GM19324 (cell line): ENCODE results near the gene BRD7.

Experiments used
- ATAC-seq: cut with Tn5 transposase; IDR thresholded peaks from one replicate; pipeline ENCODE4 v1.9.1; 2021; ENCODE audit warnings: mild to moderate bottlenecking, moderate library complexity; ENCODE audit not compliant: unreplicated experiment, low FRiP score

The BRD7 gene

DNA sequence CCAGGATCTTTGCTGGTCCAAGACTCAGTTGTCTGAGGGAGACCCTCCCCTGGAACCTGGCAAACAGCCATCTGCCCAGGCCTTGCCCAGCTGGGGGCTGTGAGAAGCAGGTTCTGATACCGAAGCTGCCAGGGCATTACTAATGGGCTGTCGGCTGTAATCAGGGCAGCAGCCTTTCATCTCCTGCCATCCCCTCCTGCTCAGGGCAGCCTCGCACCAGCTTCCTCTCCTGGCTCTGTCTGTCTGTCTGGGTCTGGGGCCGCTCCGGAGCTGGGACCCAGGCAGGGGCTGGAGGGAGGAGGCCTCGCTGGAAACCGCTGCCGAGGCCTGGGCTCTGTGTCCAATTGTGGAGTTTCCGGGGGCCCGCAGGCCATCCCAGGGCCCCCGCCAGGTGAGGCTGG is 21.6 kb upstream of the BRD7 start:
- no peak for ATAC-seq

DNA sequence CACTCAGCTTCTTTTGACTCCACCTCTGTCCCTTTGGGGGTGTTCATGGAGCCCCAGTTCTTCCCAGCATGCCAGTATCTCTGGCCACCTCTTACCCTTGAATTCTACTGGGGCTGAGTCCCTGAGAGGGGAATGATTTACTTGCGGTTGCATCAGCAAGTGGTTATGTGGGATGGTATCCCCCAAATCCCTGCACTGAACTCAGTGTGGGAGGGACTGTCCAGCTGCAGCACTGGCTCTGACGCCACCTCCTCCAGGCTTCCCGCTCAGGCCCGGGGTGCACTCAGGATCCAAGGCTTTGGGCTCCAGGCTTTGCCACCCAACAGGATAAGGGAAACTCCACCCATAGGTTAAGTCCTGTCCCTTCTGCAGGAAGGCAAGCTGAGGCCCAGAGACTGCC is 21.1 kb upstream of the BRD7 start:
- ATAC-seq, result no peak

DNA sequence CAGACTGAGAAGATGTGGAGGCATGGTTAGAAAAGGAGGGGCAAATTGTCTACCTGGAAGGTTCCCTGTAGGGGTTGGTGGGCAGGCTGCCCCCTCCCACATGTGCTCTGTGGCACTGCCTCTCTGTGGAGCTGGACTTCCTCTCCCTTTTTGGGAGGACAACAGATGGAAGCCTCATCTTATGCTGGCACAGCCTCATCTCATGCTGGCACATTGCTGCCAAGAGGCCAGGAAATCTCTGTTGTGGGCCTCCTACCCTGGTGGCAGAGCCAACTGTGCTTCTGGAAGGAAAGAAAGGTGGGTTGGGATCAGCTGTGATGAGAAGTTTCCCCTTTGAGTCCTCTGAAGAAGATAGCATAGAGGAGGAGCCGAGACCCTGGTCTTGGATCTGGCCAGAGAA is 19.7 kb upstream of the BRD7 start:
- no peak for ATAC-seq

DNA sequence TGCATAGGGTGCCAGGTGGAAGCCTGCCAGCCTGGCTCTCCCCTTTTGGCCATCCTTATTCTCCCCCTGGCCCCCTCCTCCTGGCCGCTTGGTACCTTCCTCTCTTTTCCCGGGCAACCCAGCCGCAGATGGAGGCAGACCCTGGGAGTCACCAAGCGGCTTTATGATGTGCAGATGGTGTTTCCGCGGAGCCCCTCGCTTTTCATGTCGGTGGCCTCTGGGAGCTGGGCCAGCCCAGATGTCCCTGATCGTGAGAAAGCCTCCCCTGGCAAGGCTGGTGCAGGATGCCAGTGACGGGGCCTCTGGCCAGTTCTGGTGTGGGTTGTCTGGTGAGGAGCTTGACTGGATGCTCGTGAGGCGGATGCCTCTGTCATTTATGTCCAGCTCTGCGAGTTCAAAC is 18.0 kb upstream of the BRD7 start:
- ATAC-seq, result no peak

DNA sequence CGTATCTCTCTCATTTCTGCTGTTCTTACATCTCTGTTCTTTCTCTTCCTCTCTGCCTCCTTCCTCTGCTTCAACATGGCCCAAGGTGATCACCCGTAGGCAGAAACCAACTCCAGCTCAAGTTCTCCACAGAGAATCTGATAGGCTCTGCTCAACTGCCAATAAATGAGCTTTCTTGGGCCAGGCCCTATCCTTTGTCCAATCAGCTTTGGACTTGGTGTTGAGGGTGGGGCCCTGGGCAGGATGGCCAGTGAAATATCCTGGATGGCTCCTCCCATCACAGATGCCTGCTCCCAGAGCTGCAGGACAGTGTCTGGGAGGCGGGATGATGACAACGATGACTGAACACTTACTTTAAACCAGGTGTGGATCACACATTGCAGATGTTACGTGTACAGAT is 17.4 kb upstream of the BRD7 start:
- no peak for ATAC-seq

DNA sequence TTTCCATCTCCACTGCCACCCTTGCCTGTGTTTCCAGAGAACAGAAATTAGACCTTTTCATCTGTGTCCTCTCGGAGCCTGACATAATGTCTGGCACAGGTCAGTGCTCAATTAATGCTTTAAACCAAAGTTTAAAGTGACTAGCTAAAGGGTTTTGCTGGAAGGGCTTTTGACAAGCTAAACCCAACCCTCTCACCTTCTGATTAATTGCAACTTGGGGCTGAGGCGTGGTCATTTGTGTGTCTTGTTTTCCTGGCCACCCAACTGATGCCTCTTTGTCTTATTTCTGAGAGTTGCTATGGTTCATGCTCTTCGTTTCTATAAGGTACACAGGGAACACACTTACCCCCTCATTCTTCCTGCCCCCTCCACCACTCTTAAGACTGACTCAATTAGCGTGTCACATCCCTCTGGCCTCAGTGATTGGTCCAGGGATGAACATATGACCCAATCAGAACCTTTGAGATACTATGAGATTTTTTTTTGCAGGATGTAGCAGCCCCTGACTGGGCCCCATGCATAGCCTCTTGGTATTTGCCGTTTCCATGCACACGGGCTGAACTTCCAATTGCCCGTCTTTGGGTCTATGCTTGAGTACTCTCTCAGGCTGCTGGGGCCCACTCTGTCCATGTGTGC is 15.8 kb upstream of the BRD7 start:
- ATAC-seq, result no peak

DNA sequence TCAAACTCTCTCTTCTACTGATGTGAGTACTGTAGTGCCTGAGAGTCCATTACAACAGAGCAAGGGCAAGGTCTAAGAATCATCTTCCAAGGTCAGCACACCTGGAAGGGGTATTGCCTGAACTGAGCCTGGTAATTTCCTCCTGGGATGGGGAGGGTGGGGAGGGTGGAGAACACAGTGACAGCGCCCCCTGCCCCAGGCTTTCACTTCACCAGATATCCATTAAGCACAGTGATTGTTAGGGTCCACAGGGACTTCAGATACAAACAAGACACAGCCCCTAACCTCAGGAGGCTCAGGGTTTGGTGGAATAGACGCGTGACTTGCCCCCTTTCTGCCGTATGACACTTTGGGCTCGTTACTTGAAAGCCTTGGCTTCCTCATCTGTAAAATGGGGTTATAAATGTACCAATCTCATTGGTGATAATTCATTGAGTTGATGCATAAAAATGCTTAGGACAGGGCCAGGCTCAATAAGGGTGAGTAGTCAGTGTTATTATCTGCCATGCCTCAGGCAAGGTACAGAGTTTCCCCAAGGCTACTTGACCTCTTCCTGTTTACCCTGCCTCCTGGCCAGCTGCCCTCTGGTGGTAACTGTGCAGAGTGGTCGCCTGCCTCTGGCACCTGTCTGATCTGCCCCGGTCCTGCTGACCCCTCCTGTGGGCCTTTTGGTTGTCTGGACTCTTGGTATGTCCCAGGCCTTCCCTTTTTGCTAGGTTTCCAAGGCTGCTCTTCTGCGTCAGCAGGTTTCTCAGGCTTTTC is 13.1 kb upstream of the BRD7 start:
- no peak for ATAC-seq

DNA sequence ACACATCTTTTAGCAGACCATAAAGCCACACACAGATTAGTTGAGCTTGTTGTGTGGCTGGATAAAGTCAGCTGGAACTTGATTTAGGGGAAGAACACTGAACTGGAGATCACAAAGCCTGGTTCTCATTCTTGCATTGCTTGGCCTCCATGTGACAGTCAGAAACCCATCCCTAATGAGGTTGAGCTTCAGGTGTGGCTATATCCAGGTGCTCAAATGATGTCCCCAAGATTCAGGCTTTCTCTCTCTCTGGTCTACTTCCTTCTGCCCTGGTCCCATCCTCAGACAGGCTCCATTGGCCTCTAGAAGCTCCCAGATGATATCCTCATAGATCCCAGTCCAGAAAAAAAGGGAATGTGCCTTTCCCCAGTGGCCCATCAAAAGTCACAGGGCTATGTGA is 9.6 kb upstream of the BRD7 start:
- ATAC-seq, result no peak

DNA sequence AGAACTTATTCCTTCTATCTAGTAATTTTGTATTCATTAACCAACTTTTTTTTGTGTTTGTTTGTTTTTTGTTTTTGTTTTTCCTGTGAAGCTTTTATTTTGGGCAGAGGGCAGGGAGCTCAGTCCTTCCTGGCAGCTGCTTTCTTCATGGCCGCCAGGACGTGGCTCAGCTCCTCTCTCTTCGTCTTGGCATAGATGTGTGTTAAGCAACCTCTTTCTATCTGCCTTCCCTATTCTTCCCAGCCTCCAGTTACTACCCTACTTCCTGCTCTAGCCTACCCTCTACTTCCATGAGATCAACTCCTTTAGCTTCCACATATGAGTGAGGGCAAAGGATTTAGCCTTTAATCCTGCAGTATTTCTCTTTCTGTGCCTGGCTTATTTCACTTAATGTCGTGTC is 8.2 kb upstream of the BRD7 start:
- no peak for ATAC-seq

DNA sequence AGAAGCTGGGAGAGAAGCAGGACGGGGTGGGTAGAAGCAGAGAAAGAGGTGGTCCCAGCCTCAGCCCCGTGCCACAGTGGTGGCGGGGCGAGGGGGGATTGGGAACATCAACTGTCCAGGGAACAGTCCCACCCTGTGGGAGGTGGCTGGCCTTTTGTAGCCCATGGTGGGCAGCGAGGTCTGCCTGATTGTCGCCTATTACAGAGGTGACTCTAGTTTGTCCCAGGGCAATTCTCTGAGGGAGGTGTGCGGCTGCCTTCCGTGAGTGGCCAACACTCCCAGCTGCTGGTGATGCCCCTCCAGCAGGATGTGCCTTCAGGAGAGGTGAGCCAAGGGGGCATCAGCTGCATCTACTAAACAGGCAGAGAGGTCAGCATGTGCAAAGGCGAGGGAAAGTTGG is 5.0 kb upstream of the BRD7 start:
- ATAC-seq, result no peak

DNA sequence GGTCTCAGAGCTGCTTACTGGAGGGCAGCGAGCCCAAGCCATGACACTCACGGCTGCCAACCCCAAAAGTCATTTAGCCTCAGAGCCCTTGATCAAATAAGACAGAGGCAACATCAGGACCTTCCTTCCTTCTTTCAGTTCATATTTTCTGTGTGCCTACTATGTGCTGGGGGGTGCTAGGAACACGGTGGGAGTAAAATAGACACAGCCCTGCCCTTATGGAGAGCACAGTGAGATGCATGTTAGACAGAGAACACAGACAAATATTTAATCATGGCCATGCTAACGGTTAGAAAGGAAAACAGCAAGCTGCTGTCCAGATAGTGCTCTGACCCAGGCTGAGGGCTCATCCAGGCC is 4.5 kb upstream of the BRD7 start:
- no peak for ATAC-seq

DNA sequence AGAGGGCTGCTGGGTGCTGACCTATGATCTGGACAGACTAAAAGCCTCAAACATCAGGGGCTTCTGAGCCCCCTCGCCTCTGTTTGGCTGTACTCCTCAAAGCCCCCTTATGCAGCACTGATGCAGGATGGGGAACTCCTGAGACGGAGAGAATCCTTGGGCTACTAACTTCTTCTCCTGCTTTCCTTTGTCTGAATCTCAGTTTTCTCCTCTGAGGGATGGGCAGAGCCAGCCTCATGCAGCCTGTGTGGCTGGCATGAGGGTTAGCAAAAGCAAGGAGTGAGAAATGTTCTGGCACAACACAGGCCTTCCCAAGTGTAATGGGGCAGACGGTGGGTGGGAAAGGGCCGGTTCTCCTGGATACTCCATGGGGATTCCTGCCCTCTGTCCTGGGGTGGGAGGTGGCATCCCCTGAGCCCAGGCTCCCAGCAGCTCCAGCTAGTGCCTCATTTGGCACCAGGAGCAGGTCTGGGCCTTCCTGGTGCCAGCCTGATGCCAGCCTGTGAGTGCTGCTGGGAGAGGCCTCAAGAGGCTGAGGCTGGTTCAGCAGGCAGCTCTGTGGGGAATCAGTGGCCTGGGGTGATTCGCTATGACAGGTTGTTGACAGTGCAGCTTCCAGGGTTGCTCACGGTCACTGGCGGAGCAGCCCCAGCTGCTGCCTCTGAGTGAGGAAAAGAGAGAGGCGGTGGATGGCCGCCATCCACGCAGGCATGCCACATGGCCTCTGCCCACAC is 4.0 kb upstream of the BRD7 start:
- ATAC-seq, result no peak

DNA sequence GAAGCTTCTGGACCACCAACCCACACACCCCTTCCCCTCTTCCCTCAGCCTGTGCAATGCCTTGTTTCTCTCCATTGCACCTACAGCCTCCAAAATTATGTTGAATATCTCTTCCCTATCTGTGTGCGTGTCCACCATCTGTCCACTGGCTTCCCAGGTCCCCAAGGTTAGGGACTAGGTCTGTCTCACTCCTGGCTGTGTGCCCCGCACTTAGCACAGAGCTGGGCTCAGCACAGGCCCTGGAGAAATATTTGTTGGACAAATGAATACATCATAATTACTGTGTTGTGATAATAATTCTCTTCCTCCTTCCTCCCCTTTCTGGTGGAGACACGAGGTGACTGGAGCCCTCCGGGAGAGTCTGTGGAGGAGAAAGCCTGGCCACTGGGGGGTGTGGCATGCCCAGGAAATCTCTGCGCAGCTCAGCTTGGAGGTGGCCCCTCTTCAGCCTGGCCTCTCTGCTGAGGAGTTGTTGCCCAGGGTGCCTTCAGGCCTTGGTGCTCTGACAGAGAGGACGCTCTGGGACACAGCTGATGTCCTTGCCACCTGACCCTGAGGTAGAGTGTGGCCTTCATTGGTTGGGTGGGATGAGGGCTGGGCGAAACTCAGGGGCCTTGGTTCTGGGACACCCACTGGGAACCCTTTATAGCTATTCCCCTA is 3.3 kb upstream of the BRD7 start:
- no peak for ATAC-seq

DNA sequence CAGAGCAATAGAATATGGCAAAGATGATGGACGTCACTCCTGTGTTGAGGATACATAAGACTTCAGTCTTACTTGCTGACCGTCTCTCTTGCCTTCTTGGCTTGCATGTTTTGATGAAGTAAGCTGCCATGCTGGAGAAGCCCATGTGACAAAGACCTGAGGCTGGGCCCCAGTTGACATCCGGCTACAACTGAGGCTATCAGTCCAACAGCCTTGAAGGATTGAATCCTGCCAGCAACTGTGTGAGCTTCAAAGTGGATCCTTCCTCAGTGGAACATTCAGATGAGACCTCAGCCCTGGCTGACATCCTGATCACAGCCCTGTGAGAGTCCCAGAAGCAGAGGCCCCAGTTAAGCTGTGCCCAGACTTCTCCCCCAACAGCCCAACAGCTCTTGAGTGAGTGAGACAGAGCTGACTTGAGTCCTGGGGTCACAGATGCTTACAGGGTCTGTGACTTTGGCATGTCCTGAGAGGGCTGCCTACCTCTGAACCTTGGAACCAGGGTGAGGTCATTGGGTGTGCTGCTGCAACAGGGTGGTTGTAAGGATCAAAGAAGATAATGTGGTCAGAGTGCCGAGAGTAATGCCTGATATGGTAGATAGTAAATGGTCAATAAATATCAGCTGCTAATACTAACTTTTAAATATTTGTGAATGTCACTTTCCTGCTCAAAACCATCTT is 2.4 kb upstream of the BRD7 start:
- no peak for ATAC-seq

DNA sequence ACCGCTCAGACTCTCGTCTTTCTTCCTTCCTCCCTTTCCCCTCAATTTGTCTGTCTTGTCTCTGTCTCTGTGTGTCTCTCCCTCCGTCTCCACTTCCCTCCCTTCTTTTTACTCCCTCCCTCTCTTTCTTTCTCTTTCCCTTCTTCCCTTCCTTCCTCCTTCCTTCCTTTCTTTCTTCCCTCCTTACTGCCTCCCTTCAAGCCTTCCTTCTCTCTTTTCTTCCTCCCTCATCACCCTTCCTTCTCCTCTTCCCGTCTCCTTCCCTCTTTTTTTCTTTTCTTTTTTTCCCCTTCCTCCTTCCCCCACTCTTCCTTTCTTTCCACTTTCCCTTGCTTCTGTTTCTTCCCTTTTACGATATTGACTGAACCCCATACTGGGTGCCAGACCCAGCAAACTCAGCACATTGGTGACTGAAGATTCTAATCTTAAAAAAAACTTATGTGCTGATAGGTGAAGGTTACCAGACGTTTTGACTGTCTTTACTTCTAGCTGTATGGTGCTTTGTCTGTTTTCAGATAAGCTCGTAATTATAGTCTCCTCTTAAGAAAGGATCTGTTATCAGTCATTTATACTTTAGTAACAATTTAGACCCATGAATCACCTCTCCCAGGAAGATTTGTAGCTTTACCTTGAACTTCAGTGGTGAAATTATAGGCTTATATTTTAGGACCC is 481 bp upstream of the BRD7 start:
- no peak for ATAC-seq

DNA sequence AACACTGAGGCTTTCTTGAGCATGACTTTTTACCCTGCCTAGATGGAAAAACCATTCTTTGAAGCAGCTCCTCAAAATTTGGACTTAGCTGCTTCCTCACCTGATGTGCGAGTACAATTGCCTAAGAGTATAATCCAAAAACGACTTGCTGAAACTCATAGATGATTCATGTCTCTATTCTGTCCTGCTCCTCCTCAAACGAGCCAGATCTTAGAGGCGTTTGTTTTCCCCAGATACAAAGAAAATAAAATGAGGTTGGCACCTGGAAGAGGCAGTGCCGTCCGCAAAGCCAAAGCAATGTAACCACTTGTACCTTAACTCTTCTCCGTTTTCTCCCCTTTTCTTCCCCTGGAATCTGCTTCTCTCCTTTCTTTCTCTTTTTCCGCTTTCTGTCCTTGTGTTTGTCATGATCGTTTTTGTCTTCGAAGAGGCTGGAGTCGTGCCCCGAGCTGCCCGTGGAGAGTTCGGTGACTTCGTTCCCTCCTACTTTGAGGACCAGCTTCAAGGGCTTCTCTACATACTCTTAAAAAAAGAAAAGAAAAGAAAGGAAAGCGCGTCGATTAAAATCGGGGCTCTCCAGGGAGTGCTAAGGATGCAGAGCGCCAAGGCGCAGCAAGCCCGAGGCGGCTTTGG is 895 bp downstream of the BRD7 start:
- no peak for ATAC-seq

DNA sequence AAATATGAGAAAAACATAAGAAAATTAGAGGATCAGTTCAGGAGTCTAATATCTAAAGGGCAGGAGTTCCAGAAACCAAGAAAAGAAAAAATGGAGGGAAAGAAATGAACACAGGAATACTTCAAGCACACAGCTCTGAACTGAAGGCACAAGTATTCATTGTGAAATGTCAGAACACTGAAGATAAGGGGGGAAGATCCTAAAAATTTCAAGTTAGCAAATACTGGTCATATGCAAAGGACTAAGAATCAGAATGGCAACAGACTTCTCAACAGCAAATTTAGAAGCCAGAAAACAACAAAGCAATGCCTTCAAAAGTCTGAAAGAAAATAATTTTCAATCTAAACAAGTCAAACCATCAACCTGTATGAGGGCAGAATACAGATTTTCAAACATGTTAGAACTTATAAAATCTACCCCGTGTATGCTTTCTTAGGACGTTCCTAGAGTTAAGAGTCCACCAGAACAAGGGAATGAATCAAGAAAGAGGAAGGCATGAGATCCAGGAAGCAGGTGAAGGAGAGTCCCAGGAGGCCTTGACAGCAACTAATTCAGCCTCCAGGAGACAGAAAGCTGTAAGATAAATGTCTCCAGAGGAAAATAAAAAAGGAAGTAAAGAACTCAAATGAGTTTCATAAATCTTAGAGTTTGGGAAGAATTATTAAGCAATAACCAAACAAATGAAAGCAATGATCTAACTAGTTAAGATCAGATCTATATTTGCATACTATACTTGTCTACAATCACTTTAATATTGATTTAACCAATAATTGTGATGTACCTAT is 2.8 kb downstream of the BRD7 start:
- ATAC-seq, result no peak

DNA sequence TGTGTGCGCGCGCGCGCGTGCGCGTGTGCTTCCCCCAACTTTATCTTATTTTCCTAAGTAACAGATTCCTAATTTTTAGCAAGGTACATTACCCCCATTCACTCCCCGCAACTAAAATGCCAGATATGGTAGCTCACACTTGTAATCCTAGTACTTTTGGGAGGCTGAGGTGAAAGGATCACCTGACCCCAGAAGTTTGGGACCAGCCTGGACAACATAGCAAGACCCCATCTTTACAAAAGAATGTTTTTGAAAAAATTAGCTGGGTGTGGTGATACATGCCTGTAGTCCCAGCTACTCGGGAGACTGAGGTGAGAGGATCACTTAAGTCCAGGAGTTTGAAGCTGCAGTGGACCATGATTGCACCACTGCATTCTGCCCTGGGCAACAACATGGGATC is 5.1 kb downstream of the BRD7 start:
- no peak for ATAC-seq

DNA sequence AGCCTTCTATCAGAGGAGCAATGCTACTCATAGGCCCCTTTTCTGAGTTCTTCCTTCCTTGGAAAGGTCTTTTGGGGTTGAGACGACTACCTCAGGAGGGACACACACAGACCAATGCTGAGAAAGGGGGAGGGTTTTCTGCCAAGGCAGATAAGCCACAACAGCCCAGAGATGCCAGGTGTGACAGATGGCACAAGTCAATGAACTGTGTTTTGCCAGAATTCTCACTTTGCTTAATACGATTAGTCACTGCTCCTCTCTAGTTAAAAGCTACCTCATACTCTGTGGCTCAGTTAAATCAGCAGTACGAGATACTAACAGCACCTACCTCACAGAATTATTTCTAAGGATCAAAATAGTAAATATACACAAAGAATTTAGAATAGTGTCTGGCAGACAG is 8.0 kb downstream of the BRD7 start:
- ATAC-seq, result no peak
